Mesenchymal stem cell (in vitro differentiated cells and primary cell): Measurements from ENCODE around the gene ENO1.
"Not testable (repeated sequence)": the region's sequence is repeated elsewhere in the genome, so short reads cannot be mapped to it uniquely, and the experiment has no call there.

Experiments
- DNase-seq: peaks from one replicate; pipeline ENCODE4 v3.0.0-alpha.2; 2013
- H2AFZ ChIP-seq: one replicate; pipeline ENCODE4 v1.6.1; 2013; ENCODE audit warnings: low read depth, mild to moderate bottlenecking, control low read depth, inconsistent platforms, low read length, moderate library complexity
- H2AK5ac ChIP-seq: 2 replicates; pipeline ENCODE4 v1.6.1; 2013; ENCODE audit warnings: low read length, moderate library complexity, mild to moderate bottlenecking, inconsistent platforms; ENCODE audit not compliant: severe bottlenecking
- H2BK120ac ChIP-seq: one replicate; pipeline ENCODE4 v1.6.1; 2013; ENCODE audit warnings: low read depth, mild to moderate bottlenecking, inconsistent platforms, low read length, moderate library complexity
- H2BK12ac ChIP-seq, 2 experiments: one replicate each; pipeline ENCODE4 v1.6.1; 2013; ENCODE audit warnings: inconsistent platforms in 2 of 2, low read length in 2 of 2, mild to moderate bottlenecking in 2 of 2, moderate library complexity in 2 of 2, control low read depth in 1 of 2
- H2BK15ac ChIP-seq: one replicate; pipeline ENCODE4 v1.6.1; 2013; ENCODE audit warnings: mild to moderate bottlenecking, low read depth, inconsistent platforms; ENCODE audit not compliant: poor library complexity, severe bottlenecking
- H2BK5ac ChIP-seq: 2 replicates; pipeline ENCODE4 v1.6.1; 2013; ENCODE audit warnings: low read depth, mild to moderate bottlenecking, low read length, control low read depth, inconsistent platforms; ENCODE audit not compliant: poor library complexity, severe bottlenecking
- H3K14ac ChIP-seq, 2 experiments: one replicate each; pipeline ENCODE4 v1.6.1; 2013; ENCODE audit warnings: inconsistent platforms in 2 of 2, low read length in 2 of 2, control low read depth in 1 of 2, mild to moderate bottlenecking in 1 of 2, moderate library complexity in 1 of 2
- H3K18ac ChIP-seq, 2 experiments: one replicate each; pipeline ENCODE4 v1.6.1; 2013; ENCODE audit warnings: inconsistent platforms in 2 of 2, low read length in 2 of 2, control low read depth in 1 of 2, low read depth in 1 of 2, mild to moderate bottlenecking in 1 of 2
- H3K23ac ChIP-seq, 2 experiments: one replicate each; pipeline ENCODE4 v1.6.1; 2013; ENCODE audit warnings: inconsistent platforms in 2 of 2, low read length in 2 of 2, mild to moderate bottlenecking in 2 of 2, moderate library complexity in 2 of 2, control low read depth in 1 of 2
- H3K27ac ChIP-seq: 2 replicates; pipeline ENCODE4 v1.5.1; 2013; ENCODE audit warnings: mild to moderate bottlenecking, moderate library complexity, low read length, control low read depth, inconsistent platforms; ENCODE audit not compliant: poor library complexity, severe bottlenecking
- H3K27me3 ChIP-seq, 2 experiments: 2 replicates each; pipeline versions ENCODE4 v1.6.1 to v1.7.0; 2013; ENCODE audit warnings: low read length in 2 of 2, mild to moderate bottlenecking in 2 of 2, moderate library complexity in 2 of 2, control low read depth in 1 of 2, inconsistent platforms in 1 of 2; ENCODE audit not compliant: control insufficient read depth in 1 of 2, insufficient read depth in 1 of 2
- H3K36me3 ChIP-seq, 2 experiments: 2 replicates each; pipeline versions ENCODE4 v1.6.1 to v1.7.0; 2013; ENCODE audit warnings: low read length in 2 of 2, control low read depth in 1 of 2, inconsistent platforms in 1 of 2, low read depth in 1 of 2, mild to moderate bottlenecking in 1 of 2; ENCODE audit not compliant: insufficient read depth in 2 of 2, control insufficient read depth in 1 of 2
- H3K4ac ChIP-seq, 2 experiments: one replicate each; pipeline ENCODE4 v1.6.1; 2013; ENCODE audit warnings: inconsistent platforms in 2 of 2, low read length in 2 of 2, mild to moderate bottlenecking in 2 of 2, moderate library complexity in 2 of 2, control low read depth in 1 of 2, low read depth in 1 of 2
- H3K4me1 ChIP-seq: 2 replicates; pipeline ENCODE4 v1.6.1; 2013; ENCODE audit warnings: low read depth, low read length, control low read depth; ENCODE audit not compliant: control insufficient read depth, insufficient read depth
- H3K4me2 ChIP-seq: 2 replicates; pipeline ENCODE4 v1.6.1; 2013; ENCODE audit warnings: low read length, mild to moderate bottlenecking, inconsistent platforms; ENCODE audit not compliant: poor library complexity, severe bottlenecking
- H3K4me3 ChIP-seq, 2 experiments: 2 replicates each; pipeline versions ENCODE4 v1.5.1 to v1.7.0; 2013; ENCODE audit warnings: low read length in 2 of 2, mild to moderate bottlenecking in 2 of 2, control low read depth in 1 of 2, low read depth in 1 of 2; ENCODE audit not compliant: insufficient read depth in 1 of 2
- H3K79me1 ChIP-seq: replicated peaks from 2 replicates; pipeline ENCODE4 v1.6.1; 2013; ENCODE audit warnings: mild to moderate bottlenecking, control low read depth, low read length, inconsistent platforms; ENCODE audit not compliant: poor library complexity, severe bottlenecking
- H3K9ac ChIP-seq: 2 replicates; pipeline ENCODE4 v1.7.0; 2013; ENCODE audit warnings: mild to moderate bottlenecking, low read length, moderate library complexity
- H3K9me3 ChIP-seq: 2 replicates; pipeline ENCODE4 v1.7.0; 2013; ENCODE audit warnings: mild to moderate bottlenecking, low read length; ENCODE audit not compliant: control insufficient read depth
- H4K8ac ChIP-seq: one replicate; pipeline ENCODE4 v1.6.1; 2013; ENCODE audit warnings: inconsistent platforms, mild to moderate bottlenecking, low read length, moderate library complexity
- H4K91ac ChIP-seq: one replicate; pipeline ENCODE4 v1.6.1; 2013; ENCODE audit warnings: mild to moderate bottlenecking, low read length, inconsistent platforms
- WGBS: methylation state at CpG from one replicate; pipeline ENCODE4 v1.1.7; 2013; ENCODE audit warnings: mixed read lengths; 5-methylcytosine and 5-hydroxymethylcytosine counted together

The ENO1 gene

DNA sequence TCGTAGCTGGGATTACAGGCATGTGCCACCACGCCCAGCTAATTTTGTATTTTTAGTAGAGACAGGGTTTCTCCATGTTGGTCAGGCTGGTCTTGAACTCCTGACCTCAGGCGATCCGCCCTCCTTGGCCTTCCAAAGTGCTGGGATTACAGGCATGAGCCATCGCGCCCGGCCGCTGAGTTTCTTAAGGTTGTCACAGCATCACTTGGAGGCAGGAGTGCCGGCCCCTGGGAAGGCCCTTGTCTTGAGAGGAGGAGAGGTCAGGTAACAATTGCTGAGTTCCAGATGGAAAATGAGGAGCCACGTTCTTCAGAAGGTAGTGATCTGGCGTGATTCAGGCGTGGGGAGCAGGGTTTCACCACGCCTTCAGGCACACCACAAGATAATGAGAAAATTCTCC lies 5.6 kb upstream of the ENO1 start:
- H3K4me2 ChIP-seq, H3K4ac ChIP-seq, H4K8ac ChIP-seq, H2AFZ ChIP-seq, H3K23ac ChIP-seq, H2BK15ac ChIP-seq, H3K4me3 ChIP-seq, H3K9me3 ChIP-seq, H3K14ac ChIP-seq, H3K36me3 ChIP-seq, H2BK120ac ChIP-seq, H3K9ac ChIP-seq, H4K91ac ChIP-seq, DNase-seq, H3K18ac ChIP-seq, H2BK5ac ChIP-seq, H3K27me3 ChIP-seq, H3K79me1 ChIP-seq, H3K27ac ChIP-seq: not testable (repeated sequence)
- Histone ChIP-seq H3K4me1 (peaks cover 15% of the 10 kb centered on the region), H2BK12ac (peak overlapping the region in 1 of 2 experiments; percentile 28), H2AK5ac (peak overlapping the region; percentile 98)
- 94% methylated on average over 13 of the region's 13 CpGs for WGBS

- Histone ChIP-seq H3K4me3 (no peak overlapping the region), H3K23ac (no peak overlapping the region), H2BK15ac (no peak overlapping the region), H3K4ac (no peak overlapping the region), H3K9ac (no peak overlapping the region), H2AFZ (no peak overlapping the region), H3K79me1 (no peaks in the 10 kb centered on the region), H3K4me2 (no peak overlapping the region), H2AK5ac (peak overlapping the region; percentile 41), H3K27ac (peak overlapping the region; percentile 11), H3K9me3 (no peaks in the 10 kb centered on the region), H3K4me1 (peaks cover 16% of the 10 kb centered on the region), H3K18ac (no peak overlapping the region), H4K91ac (no peak overlapping the region), H2BK120ac (no peak overlapping the region), H4K8ac (no peak overlapping the region), H2BK5ac (no peak overlapping the region), H2BK12ac (no peak overlapping the region), H3K36me3 (no peaks in the 10 kb centered on the region), H3K27me3 (no peaks in the 10 kb centered on the region), H3K14ac (no peak overlapping the region)
- WGBS, result 28% methylated on average over 3 of the region's 3 CpGs
- DNase-seq, result no peak
These were observed 5.0 kb upstream of the ENO1 start for GRCh38 chr1:8883491-8883890.

DNA sequence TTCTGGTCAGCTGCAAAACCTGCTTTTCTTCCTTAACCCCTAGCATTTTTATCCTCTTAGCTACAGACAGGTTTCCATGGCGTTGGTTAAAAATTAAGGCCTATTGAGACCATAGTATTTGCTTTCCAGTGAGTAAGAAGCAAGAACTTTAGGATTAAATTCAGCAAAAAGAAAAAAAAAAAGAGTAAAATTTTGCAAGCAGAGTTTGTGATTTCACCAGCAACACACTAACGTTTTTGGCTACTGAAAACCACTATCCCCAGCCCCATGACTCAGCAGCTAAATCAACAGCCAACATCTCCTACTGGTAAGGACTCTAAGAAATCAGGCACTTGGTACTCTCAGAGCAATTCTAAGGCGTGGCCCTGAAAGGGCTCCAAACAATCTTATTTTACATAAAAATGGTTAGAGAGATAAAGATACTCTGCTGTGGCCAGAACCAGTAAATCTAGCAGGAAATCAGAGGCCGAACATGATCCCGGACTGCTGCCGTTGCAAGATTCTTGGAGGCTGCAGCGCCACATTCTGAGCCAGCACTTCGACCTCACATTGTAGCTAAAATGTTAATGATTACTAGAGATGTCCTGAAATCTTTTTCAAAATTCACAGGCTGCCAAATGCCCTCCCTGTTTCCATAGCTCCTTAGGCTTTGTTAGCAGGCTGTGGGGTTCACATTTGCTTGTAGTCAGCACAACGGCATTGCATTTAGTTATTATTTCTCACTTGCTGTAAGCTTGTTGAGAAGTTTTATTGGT lies 1.6 kb upstream of the ENO1 start:
- Histone ChIP-seq H2BK12ac (peak overlapping the region; percentile 29 to 88), H3K9ac (peak overlapping the region; percentile 97), H3K4ac (peak overlapping the region; percentile 27 to 58), H3K4me2 (peak overlapping the region; percentile 89), H3K36me3 (peaks cover 5 to 14% of the 10 kb centered on the region in 2 experiments), H2BK15ac (no peak overlapping the region), H3K4me3 (peak overlapping the region in 1 of 2 experiments; percentile 91), H2AK5ac (peak overlapping the region; percentile 54), H2BK120ac (no peak overlapping the region), H2BK5ac (peak overlapping the region; percentile 81), H3K14ac (no peak overlapping the region), H3K27me3 (no peaks in the 10 kb centered on the region), H3K27ac (peak overlapping the region; percentile 98), H3K4me1 (peaks cover 18% of the 10 kb centered on the region), H3K79me1 (no peaks in the 10 kb centered on the region), H2AFZ (no peak overlapping the region), H4K91ac (no peak overlapping the region), H4K8ac (peak overlapping the region; percentile 52), H3K9me3 (no peaks in the 10 kb centered on the region), H3K23ac (no peak overlapping the region), H3K18ac (peak overlapping the region; percentile 11 to 40)
- 51% methylated on average over 5 of the region's 9 CpGs for WGBS
- DNase-seq, result peak; percentile 91

DNA sequence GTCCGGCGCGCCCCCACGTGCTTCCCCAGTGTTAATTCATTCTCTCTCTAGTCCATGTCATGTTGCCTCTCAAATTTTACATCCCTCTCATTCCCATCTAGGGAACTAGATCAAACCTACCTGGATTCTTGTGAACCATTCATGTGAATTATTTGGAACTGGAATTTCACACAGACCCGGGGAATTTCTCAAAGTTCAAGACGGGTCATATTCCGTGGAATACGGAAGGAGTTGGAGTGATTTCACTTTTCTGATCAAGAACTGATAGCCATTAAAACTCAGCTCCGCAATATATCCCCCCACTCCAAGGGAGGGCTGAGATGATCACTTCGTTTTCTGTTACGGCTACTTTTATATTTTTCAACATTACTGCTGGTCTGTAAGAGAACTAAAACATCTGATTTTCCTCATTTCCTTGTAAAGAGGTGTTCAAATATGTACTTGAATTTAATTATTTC lies 1.0 kb upstream of the ENO1 start:
- Histone ChIP-seq H4K91ac (peak overlapping the region; percentile 87), H3K4me1 (peaks cover 21% of the 10 kb centered on the region), H3K4ac (peak overlapping the region in 1 of 2 experiments; percentile 99), H2BK15ac (no peak overlapping the region), H2AFZ (no peak overlapping the region), H2BK120ac (peak overlapping the region; percentile 54), H3K36me3 (peaks cover 7 to 20% of the 10 kb centered on the region in 2 experiments), H3K9ac (peak overlapping the region; percentile 97), H3K27me3 (no peaks in the 10 kb centered on the region), H3K79me1 (no peaks in the 10 kb centered on the region), H3K4me2 (peak overlapping the region; percentile 89), H3K14ac (no peak overlapping the region), H3K27ac (peak overlapping the region; percentile 98), H2BK12ac (peak overlapping the region; percentile 0 to 72), H3K23ac (peak overlapping the region in 1 of 2 experiments; percentile 14), H2AK5ac (peak overlapping the region; percentile 96), H2BK5ac (peak overlapping the region; percentile 99), H3K4me3 (peak overlapping the region in 1 of 2 experiments; percentile 91), H4K8ac (no peak overlapping the region), H3K9me3 (no peaks in the 10 kb centered on the region), H3K18ac (peak overlapping the region; percentile 98 to 99)
- 32% methylated on average over 8 of the region's 11 CpGs for WGBS
- no peak for DNase-seq
